Progenitor cell of endocrine pancreas (in vitro differentiated cells): ENCODE results near the gene GRK5. TPM values are rescaled to one million over a fixed set of nuclear protein-coding genes. Genes with fewer than 3 reads are reported as not detected.

ENCODE experiments used
- DNase-seq: peaks from one replicate; pipeline ENCODE4 v3.0.0; 2021; ENCODE audit warnings: low spot score; ENCODE audit not compliant: unreplicated experiment
- H3K27ac Mint-ChIP-seq: 2 replicates; pipeline ENCODE4 v1.8.0; 2021; ENCODE audit warnings: mild to moderate bottlenecking, moderate library complexity, mixed read lengths
- H3K27me3 Mint-ChIP-seq: 2 replicates; pipeline ENCODE4 v1.8.0; 2021; ENCODE audit warnings: mixed read lengths
- H3K36me3 Mint-ChIP-seq: 2 replicates; pipeline ENCODE4 v1.8.0; 2022; ENCODE audit warnings: mixed read lengths; ENCODE audit not compliant: insufficient read depth
- H3K4me1 Mint-ChIP-seq: 2 replicates; pipeline ENCODE4 v1.8.0; 2021; ENCODE audit warnings: low read depth, mixed read lengths
- H3K4me3 Mint-ChIP-seq: 2 replicates; pipeline ENCODE4 v1.8.0; 2021; ENCODE audit warnings: low read depth, mild to moderate bottlenecking, moderate library complexity, mixed read lengths
- H3K9me3 Mint-ChIP-seq: 2 replicates; pipeline ENCODE4 v1.8.0; 2021; ENCODE audit warnings: low read depth, mixed read lengths
- total RNA-seq: library from RNA; stranded (reverse); gene quantifications from 2 replicates; pipeline ENCODE4 v1.2.1, GENCODE V29; 2021
- TF ChIP-seq, protein P1 (sequence below): fragments of 200-600 bp; sonication (generic); IDR thresholded peaks from one replicate; pipeline ENCODE4 v1.5.0; 2021; ENCODE audit warnings: antibody characterized with exemption, mild to moderate bottlenecking; ENCODE audit not compliant: unreplicated experiment

Gene GRK5
- total RNA-seq, 1 donor from 2014 or later, result 21.6 TPM

DNA sequence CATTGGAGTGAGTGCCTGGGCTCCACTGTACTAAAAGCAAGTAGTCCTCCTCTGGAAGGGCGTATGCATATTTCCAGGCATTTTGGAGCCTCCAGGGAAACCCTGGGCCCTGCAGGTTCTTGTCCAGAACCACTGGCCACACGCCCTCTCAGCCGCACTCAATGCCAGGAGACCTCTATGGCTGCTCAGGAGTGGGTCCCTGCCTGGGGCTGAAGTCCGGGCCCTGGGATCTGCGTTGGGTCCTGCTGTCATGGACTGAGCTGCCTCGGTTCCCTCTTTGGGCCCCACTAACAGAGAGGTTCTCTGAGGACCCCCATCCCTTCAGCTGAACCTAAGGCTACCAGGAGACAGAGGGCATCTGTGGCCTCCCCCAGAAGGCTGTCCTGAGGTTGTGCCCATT lies 58.3 kb downstream of the GRK5 start:
- peaks cover 16% of the 10 kb centered on the region for H3K4me1 Mint-ChIP-seq
- H3K9me3 Mint-ChIP-seq, result no peaks in the 10 kb centered on the region
- no peak overlapping the region for H3K4me3 Mint-ChIP-seq
- H3K36me3 Mint-ChIP-seq, result peaks cover 4% of the 10 kb centered on the region
- TF ChIP-seq, protein P1, sequence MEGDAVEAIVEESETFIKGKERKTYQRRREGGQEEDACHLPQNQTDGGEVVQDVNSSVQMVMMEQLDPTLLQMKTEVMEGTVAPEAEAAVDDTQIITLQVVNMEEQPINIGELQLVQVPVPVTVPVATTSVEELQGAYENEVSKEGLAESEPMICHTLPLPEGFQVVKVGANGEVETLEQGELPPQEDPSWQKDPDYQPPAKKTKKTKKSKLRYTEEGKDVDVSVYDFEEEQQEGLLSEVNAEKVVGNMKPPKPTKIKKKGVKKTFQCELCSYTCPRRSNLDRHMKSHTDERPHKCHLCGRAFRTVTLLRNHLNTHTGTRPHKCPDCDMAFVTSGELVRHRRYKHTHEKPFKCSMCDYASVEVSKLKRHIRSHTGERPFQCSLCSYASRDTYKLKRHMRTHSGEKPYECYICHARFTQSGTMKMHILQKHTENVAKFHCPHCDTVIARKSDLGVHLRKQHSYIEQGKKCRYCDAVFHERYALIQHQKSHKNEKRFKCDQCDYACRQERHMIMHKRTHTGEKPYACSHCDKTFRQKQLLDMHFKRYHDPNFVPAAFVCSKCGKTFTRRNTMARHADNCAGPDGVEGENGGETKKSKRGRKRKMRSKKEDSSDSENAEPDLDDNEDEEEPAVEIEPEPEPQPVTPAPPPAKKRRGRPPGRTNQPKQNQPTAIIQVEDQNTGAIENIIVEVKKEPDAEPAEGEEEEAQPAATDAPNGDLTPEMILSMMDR, result no peak
- H3K27me3 Mint-ChIP-seq, result no peaks in the 10 kb centered on the region
- no peak overlapping the region for H3K27ac Mint-ChIP-seq
- DNase-seq, result no peak

DNA sequence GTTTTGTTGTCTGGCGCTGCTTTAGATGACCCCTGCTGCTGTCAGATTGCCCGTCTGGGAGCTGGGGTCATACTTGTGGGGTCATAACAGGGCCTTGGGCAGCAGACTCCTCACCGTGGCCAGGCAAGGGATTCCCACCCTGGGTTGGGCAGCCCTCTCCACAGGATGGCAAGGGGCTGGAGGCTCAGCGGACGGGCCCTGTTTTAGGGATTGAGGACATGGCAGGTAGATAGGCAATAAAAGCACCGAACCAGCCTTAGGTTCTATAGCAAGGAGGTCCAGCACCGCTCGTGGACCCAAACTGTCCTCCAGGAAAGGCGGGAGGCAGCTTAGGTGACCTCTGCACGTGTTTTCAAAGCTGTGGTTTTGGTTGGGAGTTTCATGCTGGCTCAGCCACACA lies 60.0 kb downstream of the GRK5 start:
- TF ChIP-seq, protein P1, result no peak
- no peak for DNase-seq
- Mint-ChIP-seq H3K36me3 (no peaks in the 10 kb centered on the region), H3K27ac (no peak overlapping the region), H3K27me3 (no peaks in the 10 kb centered on the region), H3K9me3 (no peaks in the 10 kb centered on the region), H3K4me3 (no peak overlapping the region), H3K4me1 (peaks cover 30% of the 10 kb centered on the region)

DNA sequence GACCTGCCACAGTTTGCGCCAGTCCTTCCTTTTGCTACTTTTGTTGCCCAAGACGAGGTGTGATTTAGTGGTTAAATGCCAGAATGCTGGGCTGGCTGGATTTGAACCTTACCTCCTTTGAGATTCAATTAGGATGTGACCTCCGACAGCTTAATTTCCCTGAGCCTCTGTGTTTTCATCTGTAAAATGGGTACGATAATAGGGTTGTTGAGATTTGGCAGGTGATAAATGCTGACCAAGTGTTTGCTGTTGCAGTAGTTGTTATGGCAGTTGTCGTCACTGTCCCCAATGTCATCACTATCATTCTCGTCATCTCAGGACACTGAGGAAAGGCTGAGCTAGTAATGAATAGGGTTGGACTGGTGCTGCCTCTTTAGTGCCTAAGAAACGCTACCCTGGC lies 61.1 kb downstream of the GRK5 start:
- Mint-ChIP-seq H3K36me3 (no peaks in the 10 kb centered on the region), H3K9me3 (no peaks in the 10 kb centered on the region), H3K4me3 (no peak overlapping the region), H3K27ac (peak overlapping the region; percentile 68), H3K4me1 (peaks cover 31% of the 10 kb centered on the region), H3K27me3 (no peaks in the 10 kb centered on the region)
- DNase-seq, result no peak
- TF ChIP-seq, protein P1, result no peak

DNA sequence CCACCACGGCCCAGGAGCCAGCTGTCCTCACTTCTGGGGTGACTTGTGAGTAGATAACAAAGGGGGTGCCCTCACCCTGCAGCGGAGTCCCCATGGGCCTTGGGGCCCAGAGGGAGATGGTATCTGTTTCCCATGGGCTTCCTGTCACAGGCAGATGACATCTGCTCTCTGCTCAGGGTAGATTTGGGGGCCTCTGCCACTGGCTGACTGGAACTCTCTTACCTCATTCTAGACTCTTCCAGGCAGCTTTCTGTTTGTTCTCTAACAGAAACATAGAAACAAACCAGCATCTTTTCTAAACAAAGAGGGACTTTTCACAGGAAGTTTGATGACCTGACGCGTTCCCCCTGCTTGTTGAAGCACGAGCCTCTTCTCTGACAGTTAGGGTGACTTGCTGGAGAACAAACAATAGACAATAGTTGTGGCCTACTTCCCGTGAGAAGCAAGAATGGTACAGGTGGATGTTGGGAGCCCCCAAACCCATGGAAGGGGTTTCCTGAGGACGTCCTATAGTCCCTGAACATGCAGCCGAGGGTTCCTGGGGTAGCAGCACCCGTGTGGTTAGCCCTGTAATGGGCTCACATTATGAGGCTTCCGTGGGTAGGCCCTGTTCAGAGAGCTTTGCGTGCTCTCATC lies 61.6 kb downstream of the GRK5 start:
- TF ChIP-seq, protein P1, result no peak
- H3K4me1 Mint-ChIP-seq, result peaks cover 31% of the 10 kb centered on the region
- peak overlapping the region; percentile 68 for H3K27ac Mint-ChIP-seq
- H3K27me3 Mint-ChIP-seq, result no peaks in the 10 kb centered on the region
- no peak overlapping the region for H3K4me3 Mint-ChIP-seq
- H3K9me3 Mint-ChIP-seq, result no peaks in the 10 kb centered on the region
- no peak for DNase-seq
- no peaks in the 10 kb centered on the region for H3K36me3 Mint-ChIP-seq

DNA sequence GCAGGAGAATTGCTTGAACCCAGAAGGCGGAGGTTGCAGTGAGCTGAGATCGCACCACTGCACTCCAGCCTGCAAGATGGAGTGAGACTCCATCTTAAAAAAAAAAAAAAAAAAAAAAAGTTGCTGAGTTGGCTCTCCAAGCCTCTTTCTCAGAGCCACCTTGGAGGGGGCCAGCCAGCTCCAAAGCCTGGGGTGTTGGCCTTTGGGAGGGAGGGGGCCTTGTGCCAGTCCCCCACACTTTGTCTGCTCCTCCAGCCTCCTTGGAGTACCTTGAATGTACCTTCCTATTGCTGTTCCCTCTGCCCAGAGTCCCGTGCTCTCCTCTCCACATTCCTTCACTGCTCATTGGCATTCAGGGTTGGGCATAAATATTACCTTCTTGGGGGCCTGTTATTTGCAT lies 62.4 kb downstream of the GRK5 start:
- no peak for DNase-seq
- H3K36me3 Mint-ChIP-seq, result no peaks in the 10 kb centered on the region
- H3K9me3 Mint-ChIP-seq, result no peaks in the 10 kb centered on the region
- no peak overlapping the region for H3K4me3 Mint-ChIP-seq
- H3K27me3 Mint-ChIP-seq, result no peaks in the 10 kb centered on the region
- TF ChIP-seq, protein P1, result no peak
- peaks cover 35% of the 10 kb centered on the region for H3K4me1 Mint-ChIP-seq
- H3K27ac Mint-ChIP-seq, result peak overlapping the region; percentile 54
